ENCODE measurements around the gene NCOA5. TPM values are rescaled to one million over a fixed set of nuclear protein-coding genes. Genes with fewer than 3 reads are reported as not detected.

The NCOA5 gene
- total RNA-seq, 1 experiment from 2014 or later, result 13.7 TPM

DNA sequence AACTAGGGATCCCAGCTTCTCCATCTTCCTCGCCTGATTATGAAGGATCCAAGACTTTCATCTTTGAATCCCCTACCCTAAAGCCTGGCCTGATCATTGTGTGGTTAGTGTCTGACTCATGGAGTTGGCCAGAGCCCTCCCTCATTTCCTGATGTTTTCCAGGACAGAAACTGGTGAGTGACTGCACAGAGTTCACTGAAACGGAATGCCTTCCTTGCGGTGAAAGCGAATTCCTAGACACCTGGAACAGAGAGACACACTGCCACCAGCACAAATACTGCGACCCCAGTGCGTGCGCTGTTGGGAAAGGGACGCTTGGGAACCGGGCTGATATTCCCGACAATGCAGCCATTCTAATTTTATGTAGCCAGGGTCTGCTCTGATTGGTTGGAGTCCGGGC is 32.3 kb upstream of the NCOA5 start:
- DNase-seq (ENCODE audit: low spot score), result no peak
- in situ Hi-C loops (cut with HindIII; ENCODE audit: low sequenced_read_pairs), result no loop called here

DNA sequence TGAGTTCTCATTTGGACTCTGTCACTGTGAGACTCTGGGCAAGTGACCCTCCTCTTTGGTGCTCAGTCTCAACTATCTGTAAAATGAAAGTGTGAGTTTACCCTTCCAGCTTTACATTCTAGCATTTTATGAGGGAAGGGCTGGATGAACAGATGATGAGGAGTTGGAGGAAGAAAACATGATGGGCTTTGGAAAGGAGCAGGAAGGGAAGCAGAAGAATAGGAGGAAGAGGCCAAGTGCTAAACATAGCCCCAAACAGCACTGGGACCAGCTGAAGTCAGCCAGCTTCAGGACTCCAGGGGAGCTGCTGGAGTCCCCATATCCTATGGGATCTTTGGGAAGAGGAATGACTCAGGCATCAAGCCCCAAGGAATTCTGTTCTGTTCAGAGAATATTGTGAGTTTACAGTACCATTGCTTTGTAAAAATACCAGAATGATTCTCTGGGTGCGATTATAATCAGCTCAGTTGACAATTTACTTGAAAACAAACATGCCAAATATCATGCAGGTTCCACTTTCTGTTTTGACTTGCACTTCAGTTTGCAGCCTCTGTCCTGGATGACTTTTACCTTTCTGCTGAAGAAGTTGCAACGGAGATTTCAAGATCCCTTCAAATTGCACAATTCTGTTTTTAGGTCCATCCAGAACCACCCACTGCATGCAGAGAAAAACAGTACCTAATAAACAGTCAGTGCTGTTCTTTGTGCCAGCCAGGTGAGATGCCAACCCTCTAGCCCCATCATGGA is 31.6 kb upstream of the NCOA5 start:
- DNase-seq (ENCODE audit: low spot score), result no peak
- in situ Hi-C loops (cut with HindIII; ENCODE audit: low sequenced_read_pairs), result no loop called here

DNA sequence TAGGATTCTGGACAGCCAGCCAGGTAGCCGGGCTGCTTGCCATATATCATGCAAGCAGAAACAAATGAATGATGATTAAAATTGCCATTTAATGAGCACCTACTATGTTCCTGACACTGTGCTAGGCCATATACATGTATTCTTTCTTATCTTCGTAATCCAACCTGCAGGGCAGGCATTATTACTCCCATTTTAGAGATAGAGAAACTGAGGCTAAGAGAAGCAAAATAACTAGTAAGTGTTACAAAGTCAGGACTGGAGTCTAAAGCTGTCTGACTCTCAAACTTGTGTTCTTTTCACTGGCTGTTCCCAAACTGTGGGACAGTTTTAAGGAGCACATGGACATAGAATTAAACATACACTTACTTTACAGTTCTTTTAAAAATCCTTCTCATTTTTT is 30.4 kb upstream of the NCOA5 start:
- in situ Hi-C loops (cut with HindIII; ENCODE audit: low sequenced_read_pairs), result no loop called here
- DNase-seq (ENCODE audit: low spot score), result no peak

DNA sequence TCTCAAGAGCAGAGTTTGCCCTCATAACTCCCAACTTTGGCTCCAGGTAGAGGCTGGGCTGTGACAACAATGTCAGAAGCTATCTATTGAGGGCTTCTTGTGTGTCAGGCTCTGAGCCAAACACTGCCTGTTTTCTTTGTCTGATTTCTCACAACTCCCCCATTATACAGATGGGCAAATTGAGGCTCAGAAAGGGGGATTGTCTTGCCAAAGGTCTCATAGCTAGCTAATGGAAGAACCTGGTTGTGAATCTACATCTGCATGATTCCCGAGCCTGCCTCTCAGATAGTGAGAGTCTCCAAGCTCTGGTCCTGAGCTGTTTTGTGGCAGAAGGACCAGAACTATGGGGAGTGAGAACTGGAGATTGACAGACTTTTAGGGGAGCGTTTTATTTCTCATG is 29.8 kb upstream of the NCOA5 start:
- in situ Hi-C loops (cut with HindIII; ENCODE audit: low sequenced_read_pairs), result no loop called here
- no peak for DNase-seq (ENCODE audit: low spot score)

DNA sequence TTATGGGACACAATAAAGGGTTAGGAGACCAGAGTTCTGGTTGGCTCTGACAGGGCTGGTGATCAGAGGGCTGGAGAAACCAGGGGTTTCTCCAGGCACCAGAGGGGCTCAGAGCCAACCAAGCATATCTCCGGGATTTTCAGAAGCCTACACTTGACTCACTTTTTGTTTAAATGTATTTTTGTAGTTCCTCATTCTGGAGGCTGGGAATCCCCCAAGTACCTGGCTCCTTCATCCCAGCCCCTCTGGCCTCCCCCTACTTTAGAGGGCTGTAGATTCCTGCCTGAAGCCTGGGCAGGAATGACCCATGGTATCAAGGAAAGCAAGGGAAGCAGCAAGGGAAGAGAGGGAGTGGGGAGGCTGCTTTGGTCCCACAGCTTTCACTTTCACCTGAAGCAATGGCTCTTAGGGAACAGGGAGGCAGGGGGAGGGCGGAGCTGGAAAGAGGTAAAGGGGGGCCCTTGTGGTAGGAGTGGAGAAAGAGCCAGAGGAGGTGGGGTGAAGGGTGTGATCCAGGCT is 29.3 kb upstream of the NCOA5 start:
- DNase-seq (ENCODE audit: low spot score), result no peak
- in situ Hi-C loops (cut with HindIII; ENCODE audit: low sequenced_read_pairs), result no loop called here

DNA sequence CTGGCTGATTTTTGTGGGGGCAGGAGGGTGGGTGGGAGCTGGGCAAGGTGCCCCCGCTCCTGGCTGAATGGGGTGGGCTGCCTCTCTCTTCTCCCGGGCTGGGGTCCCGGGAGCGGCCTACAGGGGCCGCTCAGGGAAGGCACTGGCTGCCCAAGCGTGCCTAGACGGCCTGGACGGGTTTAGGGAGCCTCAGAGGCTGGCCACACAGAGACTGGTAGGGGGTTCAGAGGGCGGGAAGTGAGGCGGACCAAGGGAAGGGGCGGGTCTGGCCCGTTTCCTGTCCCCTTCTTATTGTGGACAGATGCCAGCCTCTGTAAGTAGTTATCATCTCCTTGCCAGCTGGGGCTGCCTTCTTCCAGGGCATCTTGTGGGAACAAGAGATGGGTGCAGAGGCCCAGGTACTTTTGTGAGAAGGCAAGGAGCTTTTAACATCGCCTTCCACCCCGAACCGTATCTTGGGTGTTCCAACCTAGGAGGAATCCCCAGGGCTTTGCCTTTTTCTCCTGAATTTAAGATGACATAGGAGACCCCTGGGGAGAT is 28.8 kb upstream of the NCOA5 start:
- no peak for DNase-seq (ENCODE audit: low spot score)
- in situ Hi-C loops (cut with HindIII; ENCODE audit: low sequenced_read_pairs), result no loop called here

DNA sequence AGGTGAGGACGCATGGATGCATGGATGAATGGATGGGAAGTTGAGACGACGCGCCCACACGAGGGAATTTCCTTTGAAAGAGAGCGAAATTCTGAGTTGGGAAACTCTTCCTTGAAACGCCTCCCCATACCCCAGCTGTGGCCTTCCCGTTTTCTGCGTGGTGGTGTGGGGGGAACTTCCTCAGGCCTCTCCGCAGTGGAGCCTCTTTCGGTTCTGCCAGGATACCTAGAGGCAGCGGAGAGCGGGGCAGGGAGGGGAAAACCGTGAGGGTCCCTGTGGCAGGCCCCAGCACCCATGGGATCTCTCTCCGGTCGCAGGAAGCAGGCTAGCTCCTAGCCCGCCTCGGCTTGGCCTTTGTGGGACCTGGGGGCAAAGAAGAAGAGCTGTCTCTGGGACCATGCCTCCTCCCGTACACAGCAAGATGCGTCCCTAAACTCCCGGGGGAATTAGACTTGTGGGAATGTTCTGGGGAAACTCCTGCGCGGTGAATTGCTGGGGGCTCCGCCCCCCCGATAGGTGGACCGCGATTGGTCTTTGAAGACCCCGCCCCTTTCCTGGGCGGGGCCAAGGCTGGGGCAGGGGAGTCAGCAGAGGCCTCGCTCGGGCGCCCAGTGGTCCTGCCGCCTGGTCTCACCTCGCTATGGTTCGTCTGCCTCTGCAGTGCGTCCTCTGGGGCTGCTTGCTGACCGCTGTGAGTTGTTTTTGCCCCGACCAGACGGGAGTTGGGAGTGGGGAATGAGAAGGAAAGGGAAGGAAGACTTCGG is 28.1 kb upstream of the NCOA5 start, which contains the start of gene CD40:
Gene CD40, plus strand, starts transcription at position 611 of the 764 bp plus-strand sequence. Its CDS starts 30 bp downstream, at position 641.
- in situ Hi-C loops (cut with HindIII; ENCODE audit: low sequenced_read_pairs), result no loop called here
- peak; percentile 69 for DNase-seq (ENCODE audit: low spot score)

DNA sequence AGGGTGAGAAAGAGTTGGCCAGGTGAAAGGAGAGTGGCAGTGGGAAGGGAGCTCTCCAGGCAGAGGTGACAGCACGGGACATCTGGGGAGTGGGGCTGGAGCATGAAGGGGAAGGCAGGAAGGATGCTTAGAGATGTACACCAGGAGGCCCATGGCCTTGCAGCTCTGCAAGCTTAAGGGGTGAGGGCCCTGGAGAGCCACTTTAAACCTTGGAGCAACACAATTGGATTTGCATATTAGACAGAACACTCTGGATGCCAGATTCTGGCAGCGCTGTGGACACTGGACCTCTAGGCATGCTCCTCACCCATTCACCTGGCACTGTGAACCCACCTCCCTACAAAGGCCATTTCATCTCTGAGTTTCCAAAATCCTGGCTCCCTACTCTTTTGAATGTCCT is 24.7 kb upstream of the NCOA5 start:
- in situ Hi-C loops (cut with HindIII; ENCODE audit: low sequenced_read_pairs), result no loop called here
- DNase-seq (ENCODE audit: low spot score), result no peak

DNA sequence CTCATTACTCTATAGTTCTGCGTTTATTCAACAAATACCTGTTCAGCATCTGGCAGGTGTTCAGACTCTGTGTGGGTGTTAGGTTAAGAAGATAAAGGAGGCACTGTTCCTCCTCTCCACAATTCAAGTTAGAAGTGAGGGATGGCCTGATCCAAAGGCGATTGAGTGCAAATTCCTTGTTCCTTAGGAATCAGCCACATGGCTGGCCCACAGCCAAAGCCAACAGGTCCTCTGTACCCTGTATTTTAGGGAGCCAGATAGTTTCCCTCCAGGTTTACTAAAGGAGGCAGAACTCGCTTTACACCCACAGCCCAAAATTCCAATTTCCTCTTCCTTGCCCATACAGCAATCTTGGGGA is 23.3 kb upstream of the NCOA5 start:
- DNase-seq (ENCODE audit: low spot score), result no peak
- in situ Hi-C loops (cut with HindIII; ENCODE audit: low sequenced_read_pairs), result no loop called here

DNA sequence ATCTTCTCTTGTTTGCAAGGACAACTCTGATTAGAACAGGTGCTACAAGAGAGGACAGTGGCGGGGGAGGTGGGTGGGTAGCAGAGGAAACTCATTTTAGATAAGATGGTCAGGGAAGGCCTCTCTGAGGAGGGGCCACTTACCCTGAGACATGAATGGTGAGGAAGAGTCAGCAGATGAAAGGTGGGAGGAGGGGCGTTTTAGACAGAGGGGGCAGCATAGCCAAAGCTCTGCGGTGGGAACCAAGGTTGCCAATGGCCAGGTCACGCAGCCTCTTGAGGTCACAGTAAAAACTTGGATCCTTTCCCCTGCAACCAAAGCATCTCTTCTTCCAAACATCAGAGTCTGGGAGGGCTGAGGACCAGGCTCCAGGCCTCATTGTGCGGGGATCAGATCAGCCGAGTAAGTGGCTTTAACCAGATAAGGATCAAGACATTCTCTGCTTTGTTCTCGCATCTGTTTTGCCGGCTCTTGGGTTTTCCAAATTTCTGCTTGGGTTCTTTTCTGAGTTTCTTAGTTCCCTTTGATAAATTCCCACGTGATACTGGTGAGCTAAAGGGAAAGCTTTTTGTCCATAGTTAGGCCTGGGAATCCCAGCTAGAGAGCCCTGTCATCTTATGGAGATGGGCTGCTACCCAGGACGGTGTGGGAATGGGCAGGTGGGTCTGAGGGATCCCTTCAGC is 22.8 kb upstream of the NCOA5 start:
- in situ Hi-C loops (cut with HindIII; ENCODE audit: low sequenced_read_pairs), result no loop called here
- no peak for DNase-seq (ENCODE audit: low spot score)

DNA sequence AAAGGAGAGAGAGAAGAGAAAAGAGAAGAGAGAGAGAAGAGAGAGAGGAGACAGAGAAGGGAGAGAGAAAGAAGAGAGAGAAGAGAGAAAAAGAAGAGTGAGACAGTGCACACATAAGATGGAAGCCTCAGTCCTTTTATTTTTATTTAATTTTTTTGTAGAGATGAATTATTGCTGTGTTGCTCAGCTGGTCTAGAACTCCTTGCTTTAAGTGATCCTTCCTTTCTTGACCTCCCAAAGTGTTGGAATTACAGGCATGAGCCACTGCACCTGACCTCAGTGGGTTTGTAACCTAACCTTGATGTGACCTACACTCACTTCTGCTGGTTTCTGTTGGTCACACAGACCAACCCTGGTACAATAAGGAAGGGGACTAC is 22.1 kb upstream of the NCOA5 start:
- DNase-seq (ENCODE audit: low spot score), result no peak
- in situ Hi-C loops (cut with HindIII; ENCODE audit: low sequenced_read_pairs), result no loop called here

DNA sequence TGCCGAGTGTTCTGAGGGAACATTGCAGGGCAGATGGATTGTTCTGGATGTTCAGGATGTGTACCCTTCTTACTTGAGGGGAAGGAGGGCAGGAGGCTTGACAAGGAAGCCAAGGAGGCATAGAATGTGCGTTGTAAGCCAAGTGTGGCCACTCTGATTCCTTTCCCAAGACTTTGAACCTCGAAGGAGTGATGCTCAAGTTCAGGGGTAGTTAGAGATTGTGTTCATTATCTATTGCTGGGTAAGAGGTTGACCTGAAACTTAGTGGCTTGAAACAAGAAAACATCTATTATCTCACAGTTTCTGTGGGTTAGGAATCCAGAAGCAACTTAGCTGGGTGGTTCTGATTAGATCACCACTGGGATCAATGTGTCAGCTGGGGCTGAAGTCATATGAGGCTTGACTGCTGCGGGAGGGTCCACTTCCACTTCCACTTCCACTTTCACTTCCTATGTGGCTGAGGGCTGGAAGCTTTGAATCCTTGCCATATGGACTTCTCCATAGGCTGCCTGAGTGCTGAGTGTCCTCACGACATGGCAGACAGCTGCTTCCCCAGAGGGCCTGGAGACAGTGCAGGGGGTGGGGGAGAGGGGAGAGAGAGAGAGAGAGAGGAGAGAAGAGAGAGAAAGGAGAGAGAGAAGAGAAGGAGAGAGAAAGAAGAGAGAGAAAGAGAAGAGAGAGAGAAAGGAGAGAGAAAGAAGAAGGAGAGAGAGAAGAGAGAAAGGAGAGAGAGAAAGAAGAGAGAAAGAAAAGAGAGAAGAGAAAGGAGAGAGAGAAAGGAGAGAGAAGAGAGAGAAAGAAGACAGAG is 21.5 kb upstream of the NCOA5 start:
- DNase-seq (ENCODE audit: low spot score), result no peak
- in situ Hi-C loops (cut with HindIII; ENCODE audit: low sequenced_read_pairs), result no loop called here

DNA sequence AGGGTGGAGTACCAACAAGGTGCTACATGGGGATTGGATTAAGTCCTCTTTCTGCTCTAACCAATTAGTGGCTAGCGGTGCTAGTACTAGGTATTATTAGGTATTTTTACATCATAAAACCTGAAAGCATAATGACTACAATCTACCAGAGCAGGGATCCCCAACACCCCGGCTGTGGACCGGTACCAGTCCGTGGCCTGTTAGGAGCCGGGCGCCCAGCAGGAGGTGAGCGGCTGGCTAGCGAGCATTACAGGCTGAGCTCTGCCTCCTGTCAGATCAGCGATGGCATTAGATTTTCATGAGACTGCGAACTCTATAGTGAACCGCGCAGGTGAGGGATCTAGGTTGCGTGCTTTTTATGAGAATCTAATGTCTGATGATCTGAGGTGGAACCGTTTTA is 19.2 kb upstream of the NCOA5 start:
- in situ Hi-C loops (cut with HindIII; ENCODE audit: low sequenced_read_pairs), result no loop called here
- DNase-seq (ENCODE audit: low spot score), result no peak

DNA sequence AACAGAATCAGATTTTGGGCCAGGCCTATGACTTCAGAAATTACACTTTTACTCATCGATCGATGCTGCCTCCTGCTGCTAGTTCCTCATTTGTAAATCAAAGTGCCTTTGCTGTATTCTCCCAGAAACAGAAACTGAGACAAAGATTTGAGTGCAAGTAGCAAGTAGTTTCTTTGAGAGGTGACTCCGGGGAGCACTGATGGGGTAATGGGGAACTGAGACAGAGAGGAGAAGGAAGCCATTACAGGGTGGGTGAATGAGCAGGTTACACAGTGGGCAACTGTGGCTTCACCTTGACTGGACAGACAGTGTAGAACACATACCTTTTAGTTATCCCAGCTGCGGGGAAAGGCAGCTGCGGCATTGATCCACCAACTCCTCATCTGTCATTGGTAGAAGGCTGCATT is 18.7 kb upstream of the NCOA5 start:
- no peak for DNase-seq (ENCODE audit: low spot score)
- in situ Hi-C loops (cut with HindIII; ENCODE audit: low sequenced_read_pairs), result no loop called here

DNA sequence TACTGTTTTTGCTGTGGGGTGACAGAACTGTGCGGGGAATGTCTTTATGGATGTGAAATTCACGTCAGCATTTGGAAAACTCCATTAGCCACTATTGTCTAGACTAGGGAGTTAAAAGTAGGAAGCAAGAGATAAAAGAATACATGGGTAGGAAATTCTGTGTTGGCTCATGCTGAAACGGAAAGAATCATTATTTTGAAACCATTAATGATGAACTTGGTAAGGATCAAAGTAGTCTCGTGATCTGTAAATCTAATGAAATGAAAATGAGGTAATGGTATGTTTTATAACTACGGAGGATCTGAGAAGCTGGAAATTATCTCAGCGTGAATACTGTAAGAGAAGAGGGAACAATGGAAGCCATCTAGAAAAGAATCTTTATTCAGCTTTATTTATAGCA is 17.3 kb upstream of the NCOA5 start:
- no peak for DNase-seq (ENCODE audit: low spot score)
- in situ Hi-C loops (cut with HindIII; ENCODE audit: low sequenced_read_pairs), result no loop called here

DNA sequence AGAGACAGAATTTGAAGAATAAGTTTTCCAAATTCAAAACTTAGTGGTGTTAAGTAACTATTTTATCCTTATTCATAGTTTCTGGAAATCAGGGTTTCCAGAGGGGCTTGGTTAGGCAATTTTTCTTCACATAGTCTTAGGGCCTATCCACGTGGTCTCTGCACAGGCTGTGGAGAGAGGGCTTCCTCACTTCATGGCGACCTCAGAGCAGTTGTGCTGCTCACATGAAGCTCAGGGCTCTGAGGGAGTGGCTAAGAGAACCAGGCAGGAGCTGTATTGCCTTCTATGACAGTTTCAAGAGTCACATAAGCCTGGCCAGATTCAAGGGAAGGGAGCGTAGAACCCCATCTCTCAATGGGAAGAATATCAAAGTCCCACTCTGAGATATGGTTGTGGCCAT is 14.5 kb upstream of the NCOA5 start:
- DNase-seq (ENCODE audit: low spot score), result no peak
- in situ Hi-C loops (cut with HindIII; ENCODE audit: low sequenced_read_pairs), result no loop called here

DNA sequence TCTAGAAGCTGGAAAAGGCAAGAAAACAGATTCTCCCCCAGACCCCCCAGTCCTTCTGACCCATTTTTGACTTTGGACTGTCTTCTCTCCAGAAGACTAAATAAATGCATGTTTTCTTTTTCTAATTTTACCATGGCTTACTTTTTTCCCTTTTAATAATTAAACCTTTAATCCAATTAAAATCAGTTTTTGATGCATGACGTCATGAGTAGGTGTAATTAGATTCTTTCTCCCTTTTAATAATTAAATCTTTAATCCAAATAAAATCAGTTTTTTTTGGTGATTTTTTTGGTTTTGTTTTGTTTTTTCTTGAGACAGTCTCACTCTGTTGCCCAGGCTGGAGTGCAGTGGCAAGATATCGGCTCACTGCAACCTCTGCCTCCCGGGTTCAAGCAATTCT is 13.2 kb upstream of the NCOA5 start:
- DNase-seq (ENCODE audit: low spot score), result no peak
- in situ Hi-C loops (cut with HindIII; ENCODE audit: low sequenced_read_pairs), result no loop called here

DNA sequence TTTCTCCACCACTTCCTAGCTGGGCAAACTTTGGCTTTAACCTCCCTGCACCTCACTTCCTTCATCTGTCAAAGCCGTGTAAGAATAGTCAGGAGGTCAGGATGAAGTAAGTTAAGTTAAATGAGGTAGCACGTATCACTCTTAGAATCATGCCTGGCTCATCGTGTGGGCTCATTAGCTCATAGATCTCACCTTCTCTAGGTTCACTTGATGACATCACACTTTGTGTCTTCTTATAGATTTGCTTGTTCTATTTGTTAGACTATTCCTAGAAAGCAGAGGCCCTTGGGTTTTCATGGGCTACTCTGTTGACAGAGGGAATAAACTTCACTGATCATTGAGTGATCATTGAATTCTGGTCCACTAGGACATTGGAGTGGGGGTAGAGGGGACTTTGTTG is 12.2 kb upstream of the NCOA5 start:
- no peak for DNase-seq (ENCODE audit: low spot score)
- in situ Hi-C loops (cut with HindIII; ENCODE audit: low sequenced_read_pairs), result no loop called here

DNA sequence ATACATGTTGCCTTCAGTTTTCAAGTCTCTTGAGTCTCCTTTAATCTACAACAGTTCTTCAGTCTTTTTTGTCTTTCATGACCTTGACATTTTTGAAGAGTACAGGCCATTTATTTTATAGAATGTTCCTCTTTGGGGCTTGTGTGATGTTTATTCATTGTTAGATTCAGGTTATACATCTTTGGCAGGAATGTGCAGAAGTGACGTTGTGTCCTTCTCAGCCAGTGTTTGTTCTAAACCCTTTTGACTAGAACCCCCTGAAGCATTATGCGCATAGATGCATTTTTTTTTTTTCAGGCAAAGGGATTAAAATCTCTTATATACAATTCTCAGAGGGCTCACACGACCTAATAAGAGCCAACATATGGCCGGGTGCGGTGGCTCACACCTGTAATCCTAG is 11.2 kb upstream of the NCOA5 start:
- no peak for DNase-seq (ENCODE audit: low spot score)

More for the DNA sequence above, 11.2 kb upstream of the NCOA5 start:
- in situ Hi-C loops (cut with HindIII; ENCODE audit: low sequenced_read_pairs), result no loop called here
